ENCODE results near the gene ZBP1.

The ZBP1 gene

GRCh38 chr20:57652606-57653545 lies 32.6 kb upstream of the ZBP1 start:
- H3K36me3 ChIP-seq (ENCODE audit: control insufficient read depth, insufficient read depth, low read length) = no peaks in the 10 kb centered on the region

GRCh38 chr20:57651881-57652605 lies 31.8 kb upstream of the ZBP1 start:
- H3K36me3 ChIP-seq (ENCODE audit: control insufficient read depth, insufficient read depth, low read length) = no peaks in the 10 kb centered on the region

More at GRCh38 chr20:57652606-57653545, 32.6 kb upstream of the ZBP1 start:
- H3K4me1 ChIP-seq (ENCODE audit: control insufficient read depth, insufficient read depth, low read length) = no peaks in the 10 kb centered on the region
- 90 to 93% methylated on average over 28 of the region's 28 CpGs for WGBS, 2 experiments
- H3K27me3 ChIP-seq (ENCODE audit: control insufficient read depth, insufficient read depth, low read length, poor library complexity, severe bottlenecking) = no peaks in the 10 kb centered on the region
- H3K27ac ChIP-seq (ENCODE audit: insufficient read depth, low read depth, low read length, poor library complexity, severe bottlenecking) = no peak overlapping the region
- H3K4me3 ChIP-seq (ENCODE audit: insufficient read depth, low read depth, low read length) = no peak overlapping the region
- no peaks in the 10 kb centered on the region for H3K9me3 ChIP-seq (ENCODE audit: control insufficient read depth, low read length)

GRCh38 chr20:57650756-57651483 lies 30.7 kb upstream of the ZBP1 start:
- 90 to 92% methylated on average over 23 of the region's 23 CpGs for WGBS, 2 experiments
- H3K4me1 ChIP-seq (ENCODE audit: control insufficient read depth, insufficient read depth, low read length) = no peaks in the 10 kb centered on the region
- H3K9me3 ChIP-seq (ENCODE audit: control insufficient read depth, low read length) = no peaks in the 10 kb centered on the region
- no peak overlapping the region for H3K4me3 ChIP-seq (ENCODE audit: insufficient read depth, low read depth, low read length)
- H3K27me3 ChIP-seq (ENCODE audit: control insufficient read depth, insufficient read depth, low read length, poor library complexity, severe bottlenecking) = no peaks in the 10 kb centered on the region
- no peak overlapping the region for H3K27ac ChIP-seq (ENCODE audit: insufficient read depth, low read depth, low read length, poor library complexity, severe bottlenecking)
- H3K36me3 ChIP-seq (ENCODE audit: control insufficient read depth, insufficient read depth, low read length) = no peaks in the 10 kb centered on the region

More at GRCh38 chr20:57651881-57652605, 31.8 kb upstream of the ZBP1 start:
- Histone ChIP-seq H3K4me3 (ENCODE audit: insufficient read depth, low read depth, low read length) (no peak overlapping the region), H3K27ac (ENCODE audit: insufficient read depth, low read depth, low read length, poor library complexity, severe bottlenecking) (no peak overlapping the region), H3K9me3 (ENCODE audit: control insufficient read depth, low read length) (no peaks in the 10 kb centered on the region), H3K27me3 (ENCODE audit: control insufficient read depth, insufficient read depth, low read length, poor library complexity, severe bottlenecking) (no peaks in the 10 kb centered on the region), H3K4me1 (ENCODE audit: control insufficient read depth, insufficient read depth, low read length) (no peaks in the 10 kb centered on the region)
- WGBS, 2 experiments = 95 to 96% methylated on average over 50 of the region's 50 CpGs

- WGBS, 2 experiments = 74 to 88% methylated on average over 8 to 9 of the region's 9 CpGs
- Histone ChIP-seq H3K27me3 (ENCODE audit: control insufficient read depth, insufficient read depth, low read length, poor library complexity, severe bottlenecking) (no peaks in the 10 kb centered on the region), H3K4me1 (ENCODE audit: control insufficient read depth, insufficient read depth, low read length) (no peaks in the 10 kb centered on the region), H3K4me3 (ENCODE audit: insufficient read depth, low read depth, low read length) (no peak overlapping the region), H3K27ac (ENCODE audit: insufficient read depth, low read depth, low read length, poor library complexity, severe bottlenecking) (no peak overlapping the region), H3K9me3 (ENCODE audit: control insufficient read depth, low read length) (no peaks in the 10 kb centered on the region), H3K36me3 (ENCODE audit: control insufficient read depth, insufficient read depth, low read length) (no peaks in the 10 kb centered on the region)
Observed at GRCh38 chr20:57650266-57650665, 30.0 kb upstream of the ZBP1 start.

GRCh38 chr20:57649617-57650015 lies 29.4 kb upstream of the ZBP1 start:
- Histone ChIP-seq H3K27me3 (ENCODE audit: control insufficient read depth, insufficient read depth, low read length, poor library complexity, severe bottlenecking) (no peaks in the 10 kb centered on the region), H3K4me1 (ENCODE audit: control insufficient read depth, insufficient read depth, low read length) (no peaks in the 10 kb centered on the region), H3K27ac (ENCODE audit: insufficient read depth, low read depth, low read length, poor library complexity, severe bottlenecking) (no peak overlapping the region), H3K36me3 (ENCODE audit: control insufficient read depth, insufficient read depth, low read length) (no peaks in the 10 kb centered on the region), H3K9me3 (ENCODE audit: control insufficient read depth, low read length) (no peaks in the 10 kb centered on the region), H3K4me3 (ENCODE audit: insufficient read depth, low read depth, low read length) (no peak overlapping the region)
- 94 to 95% methylated on average over 14 of the region's 14 CpGs for WGBS, 2 experiments

- Histone ChIP-seq H3K9me3 (ENCODE audit: control insufficient read depth, low read length) (no peaks in the 10 kb centered on the region), H3K27me3 (ENCODE audit: control insufficient read depth, insufficient read depth, low read length, poor library complexity, severe bottlenecking) (no peaks in the 10 kb centered on the region), H3K27ac (ENCODE audit: insufficient read depth, low read depth, low read length, poor library complexity, severe bottlenecking) (no peak overlapping the region), H3K4me1 (ENCODE audit: control insufficient read depth, insufficient read depth, low read length) (no peaks in the 10 kb centered on the region), H3K36me3 (ENCODE audit: control insufficient read depth, insufficient read depth, low read length) (no peaks in the 10 kb centered on the region), H3K4me3 (ENCODE audit: insufficient read depth, low read depth, low read length) (no peak overlapping the region)
- 94% methylated on average over 15 of the region's 15 CpGs for WGBS, 2 experiments
Observed at GRCh38 chr20:57648878-57649616, 28.8 kb upstream of the ZBP1 start.

- Histone ChIP-seq H3K27me3 (ENCODE audit: control insufficient read depth, insufficient read depth, low read length, poor library complexity, severe bottlenecking) (no peaks in the 10 kb centered on the region), H3K36me3 (ENCODE audit: control insufficient read depth, insufficient read depth, low read length) (no peaks in the 10 kb centered on the region), H3K27ac (ENCODE audit: insufficient read depth, low read depth, low read length, poor library complexity, severe bottlenecking) (no peak overlapping the region), H3K4me1 (ENCODE audit: control insufficient read depth, insufficient read depth, low read length) (no peaks in the 10 kb centered on the region), H3K9me3 (ENCODE audit: control insufficient read depth, low read length) (no peaks in the 10 kb centered on the region), H3K4me3 (ENCODE audit: insufficient read depth, low read depth, low read length) (no peak overlapping the region)
- WGBS, 2 experiments = 90 to 92% methylated on average over 23 of the region's 23 CpGs
Observed at GRCh38 chr20:57647933-57648785, 27.9 kb upstream of the ZBP1 start.

- H3K9me3 ChIP-seq (ENCODE audit: control insufficient read depth, low read length) = no peaks in the 10 kb centered on the region
- 91 to 92% methylated on average over 12 of the region's 12 CpGs for WGBS, 2 experiments
- no peaks in the 10 kb centered on the region for H3K27me3 ChIP-seq (ENCODE audit: control insufficient read depth, insufficient read depth, low read length, poor library complexity, severe bottlenecking)
- H3K36me3 ChIP-seq (ENCODE audit: control insufficient read depth, insufficient read depth, low read length) = no peaks in the 10 kb centered on the region
- H3K27ac ChIP-seq (ENCODE audit: insufficient read depth, low read depth, low read length, poor library complexity, severe bottlenecking) = no peak overlapping the region
- no peak overlapping the region for H3K4me3 ChIP-seq (ENCODE audit: insufficient read depth, low read depth, low read length)
- no peaks in the 10 kb centered on the region for H3K4me1 ChIP-seq (ENCODE audit: control insufficient read depth, insufficient read depth, low read length)
Observed at GRCh38 chr20:57647006-57647932, 27.0 kb upstream of the ZBP1 start.
